Measurements from ENCODE around the gene SCP2.

The SCP2 gene

GRCh38 chr1:52927212-52928014, at the start of gene SCP2:
TSS of gene SCP2 (plus strand) at chr1:52927276. CDS start at chr1:52927397, 121 bp downstream.
- DNase-seq: peak; percentile 80

- no peak for DNase-seq
These were observed 49.5 kb upstream of the SCP2 start for GRCh38 chr1:52877554-52877953.

- DNase-seq: no peak
These were observed 46.9 kb upstream of the SCP2 start for GRCh38 chr1:52880206-52880605.

GRCh38 chr1:52887483-52887882, 39.6 kb upstream of the SCP2 start:
- DNase-seq: no peak

- DNase-seq: no peak
These were observed 34.5 kb upstream of the SCP2 start for GRCh38 chr1:52892424-52893215.

GRCh38 chr1:52899445-52899894, 27.6 kb upstream of the SCP2 start:
- DNase-seq: no peak

- DNase-seq: no peak
These were observed 26.7 kb upstream of the SCP2 start for GRCh38 chr1:52900402-52900801.

- DNase-seq: no peak
These were observed 25.7 kb upstream of the SCP2 start for GRCh38 chr1:52901384-52901783.

- no peak for DNase-seq
These were observed 22.7 kb upstream of the SCP2 start for GRCh38 chr1:52904208-52904926.

- no peak for DNase-seq
These were observed 22.0 kb upstream of the SCP2 start for GRCh38 chr1:52904927-52905698.

- DNase-seq: no peak
These were observed 20.9 kb upstream of the SCP2 start for GRCh38 chr1:52906135-52906603.

- DNase-seq: no peak
These were observed 19.8 kb upstream of the SCP2 start for GRCh38 chr1:52907068-52907811.

- DNase-seq: no peak
These were observed 19.3 kb upstream of the SCP2 start for GRCh38 chr1:52907812-52908153.

GRCh38 chr1:52911541-52911940, 15.5 kb upstream of the SCP2 start:
- no peak for DNase-seq

GRCh38 chr1:52913014-52913413, 14.1 kb upstream of the SCP2 start:
- DNase-seq: no peak

- no peak for DNase-seq
These were observed 13.5 kb upstream of the SCP2 start for GRCh38 chr1:52913537-52913936.

GRCh38 chr1:52914463-52914862, 12.6 kb upstream of the SCP2 start:
- DNase-seq: no peak

- no peak for DNase-seq
These were observed 11.7 kb upstream of the SCP2 start for GRCh38 chr1:52915211-52915854.

- DNase-seq: no peak
These were observed 11.2 kb upstream of the SCP2 start for GRCh38 chr1:52915855-52916220.

GRCh38 chr1:52916241-52916975, 10.7 kb upstream of the SCP2 start:
- no peak for DNase-seq

GRCh38 chr1:52917156-52917555, 9.9 kb upstream of the SCP2 start:
- DNase-seq: no peak

Data from suppressor macrophage treated with lipopolysaccharide for 4 hours (primary cell).